Suprapubic skin (tissue), 4 donors: ENCODE data around the gene NIPAL4. TPM values are rescaled to one million over a fixed set of nuclear protein-coding genes. Genes with fewer than 3 reads are reported as not detected.

Source experiments
- DNase-seq, 2 donors: peaks; one replicate each; pipeline ENCODE4 v3.0.0-alpha.2; 2019; ENCODE audit warnings: low spot score in 2 of 2
- H3K27ac ChIP-seq: fragments of 200-600 bp; sonication (generic); one replicate; pipeline ENCODE4 v1.5.1; 2019
- H3K27me3 ChIP-seq: fragments of 200-600 bp; sonication (generic); one replicate; pipeline ENCODE4 v1.5.1; 2019
- H3K36me3 ChIP-seq: fragments of 200-600 bp; sonication (generic); one replicate; pipeline ENCODE4 v1.5.1; 2019
- H3K4me1 ChIP-seq: fragments of 200-600 bp; sonication (generic); one replicate; pipeline ENCODE4 v1.5.1; 2019
- H3K4me3 ChIP-seq: fragments of 200-600 bp; sonication (generic); one replicate; pipeline ENCODE4 v1.5.1; 2019; ENCODE audit warnings: mild to moderate bottlenecking
- H3K9me3 ChIP-seq: fragments of 200-600 bp; sonication (generic); one replicate; pipeline ENCODE4 v1.5.1; 2019
- CTCF ChIP-seq, 2 donors: fragments of 200-600 bp in 1 of 2; fragments of 450-650 bp in 1 of 2; sonication (generic) in 1 of 2; IDR thresholded peaks; one replicate each; pipeline ENCODE4 v1.5.1; 2016 to 2019; ENCODE audit warnings: antibody characterized with exemption in 2 of 2, mild to moderate bottlenecking in 1 of 2, moderate library complexity in 1 of 2
- EP300 ChIP-seq: sonication (generic); formaldehyde crosslinking; IDR thresholded peaks from one replicate; pipeline ENCODE4 v1.6.1; 2017; ENCODE audit warnings: antibody characterized with exemption
- POLR2A ChIP-seq, 2 donors: fragments of 450-650 bp; IDR thresholded peaks; one replicate each; pipeline ENCODE4 v1.6.1; 2017; ENCODE audit warnings: antibody characterized with exemption in 2 of 2, mild to moderate bottlenecking in 2 of 2, moderate library complexity in 2 of 2
- POLR2AphosphoS5 ChIP-seq, 3 donors: sonication (generic); formaldehyde crosslinking; IDR thresholded peaks; one replicate each; pipeline ENCODE4 v1.6.1; 2017; ENCODE audit warnings: antibody characterized with exemption in 3 of 3
- WGBS: methylation state at CpG from one replicate; pipeline ENCODE4 v1.1.5; 2018; 5-methylcytosine and 5-hydroxymethylcytosine counted together
- total RNA-seq, 4 donors: library from RNA; depleted of rRNA; stranded (reverse); fragments of >200 nt; gene quantifications; one replicate each; pipeline ENCODE4 v1.1.0, GENCODE V29; 2016

NIPAL4 gene
- total RNA-seq, 4 donors from 2014 or later = 45.8 to 111 (median 86.6) TPM

DNA sequence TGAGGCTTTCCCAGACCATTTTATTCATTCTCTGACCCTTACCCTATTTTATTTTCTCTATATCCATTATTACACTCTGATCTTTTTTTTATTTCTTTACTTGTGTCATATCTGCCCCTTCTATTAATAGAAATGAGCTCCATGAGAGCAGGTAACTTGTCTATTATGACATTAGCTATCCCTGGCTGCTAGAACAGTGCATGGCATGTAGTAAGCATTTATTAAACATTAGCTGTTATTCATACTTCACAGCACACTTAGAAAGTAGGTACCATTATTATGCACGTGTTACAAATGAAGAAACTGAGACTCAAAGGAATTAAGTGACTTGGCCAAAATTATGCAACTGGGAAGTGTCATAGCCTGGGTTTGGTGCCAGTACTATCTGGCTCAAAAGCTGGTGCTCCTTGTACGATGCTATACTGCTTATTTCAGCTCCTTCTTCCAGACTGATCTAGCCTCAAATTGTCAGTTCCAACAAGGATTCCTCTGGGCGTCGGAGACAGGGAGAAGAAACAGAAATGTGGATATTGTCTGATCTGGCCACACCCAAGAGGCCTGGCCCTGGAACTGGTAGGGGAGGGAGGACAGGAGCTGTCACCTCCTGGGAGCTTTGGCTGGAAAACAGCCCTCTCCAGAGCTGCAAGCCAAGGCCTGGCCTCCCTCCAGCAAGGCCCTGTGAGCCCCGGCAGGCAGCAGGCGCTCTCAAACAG is 10.8 kb upstream of the NIPAL4 start:
- TF ChIP-seq CTCF (IDR thresholded peaks at IDR 0.05) (no peak), POLR2A (IDR thresholded peaks at IDR 0.05) (no peak), POLR2AphosphoS5 (IDR thresholded peaks at IDR 0.05) (no peak), EP300 (no peak)
- Histone ChIP-seq H3K27me3 (no peaks in the 10 kb centered on the region), H3K4me3 (no peak overlapping the region), H3K36me3 (no peaks in the 10 kb centered on the region), H3K27ac (peak overlapping the region; percentile 35), H3K4me1 (peaks cover 37% of the 10 kb centered on the region), H3K9me3 (no peaks in the 10 kb centered on the region)
- 21% methylated on average over 6 of the region's 6 CpGs for WGBS
- DNase-seq = no peak

DNA sequence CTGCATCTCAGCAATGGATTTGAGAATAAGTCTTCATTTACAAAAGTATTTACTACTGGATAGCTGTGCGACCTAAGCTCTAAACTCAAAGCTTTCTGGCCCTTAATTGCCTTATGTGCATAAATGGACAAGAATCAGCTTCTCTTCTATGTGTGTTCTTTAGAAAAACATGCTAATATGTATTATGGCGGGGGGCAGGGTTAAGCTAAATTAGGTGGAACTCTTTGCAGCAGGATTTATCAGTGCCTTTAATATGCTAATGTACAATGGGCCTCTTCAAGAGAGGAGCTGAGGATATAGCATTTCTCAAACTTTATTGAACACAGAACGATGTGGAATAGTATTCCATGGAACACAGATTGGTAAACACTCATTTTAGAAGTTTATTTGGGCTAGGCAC is 10.0 kb upstream of the NIPAL4 start:
- TF ChIP-seq CTCF (IDR thresholded peaks at IDR 0.05) (no peak), EP300 (no peak), POLR2AphosphoS5 (IDR thresholded peaks at IDR 0.05) (no peak), POLR2A (IDR thresholded peaks at IDR 0.05) (no peak)
- H3K27ac ChIP-seq = no peak overlapping the region
- DNase-seq = no peak
- no peak overlapping the region for H3K4me3 ChIP-seq
- no peaks in the 10 kb centered on the region for H3K36me3 ChIP-seq
- peaks cover 34% of the 10 kb centered on the region for H3K4me1 ChIP-seq
- no peaks in the 10 kb centered on the region for H3K9me3 ChIP-seq
- WGBS = 98% methylated on average over 3 of the region's 3 CpGs
- no peaks in the 10 kb centered on the region for H3K27me3 ChIP-seq

GRCh38 chr5:157451806-157452205 is 8.2 kb upstream of the NIPAL4 start:
- H3K36me3 ChIP-seq = no peaks in the 10 kb centered on the region
- no peak for TF ChIP-seq CTCF (IDR thresholded peaks at IDR 0.05)
- TF ChIP-seq POLR2A (IDR thresholded peaks at IDR 0.05) = no peak
- TF ChIP-seq POLR2AphosphoS5 (IDR thresholded peaks at IDR 0.05) = no peak
- TF ChIP-seq EP300 = no peak
- no peaks in the 10 kb centered on the region for H3K27me3 ChIP-seq
- no peak overlapping the region for H3K4me3 ChIP-seq
- H3K4me1 ChIP-seq = peaks cover 30% of the 10 kb centered on the region
- H3K9me3 ChIP-seq = no peaks in the 10 kb centered on the region
- H3K27ac ChIP-seq = no peak overlapping the region
- WGBS = 70% methylated on average over 3 of the region's 3 CpGs
- DNase-seq = no peak

DNA sequence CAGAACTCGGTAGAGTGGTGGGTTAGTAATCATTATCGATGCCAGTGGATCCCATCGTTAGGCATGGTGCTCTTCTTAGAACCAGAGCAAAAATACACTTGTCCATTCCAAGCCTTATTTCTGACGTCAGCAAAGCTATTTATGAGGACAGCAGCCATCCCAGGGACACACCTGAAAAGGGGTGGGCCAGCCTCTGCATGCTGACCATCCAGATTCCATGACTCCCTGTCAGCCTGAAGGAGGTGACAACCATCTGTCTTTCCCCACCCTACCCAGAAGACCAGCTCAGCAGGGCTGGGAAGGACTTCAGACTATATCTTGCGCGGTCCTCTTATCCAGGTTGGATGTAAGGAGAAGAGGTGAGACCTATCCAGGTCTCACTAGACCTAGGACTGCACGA is 5.7 kb upstream of the NIPAL4 start:
- Histone ChIP-seq H3K27ac (no peak overlapping the region), H3K9me3 (no peaks in the 10 kb centered on the region), H3K4me3 (no peak overlapping the region), H3K27me3 (no peaks in the 10 kb centered on the region), H3K4me1 (peaks cover 9% of the 10 kb centered on the region), H3K36me3 (no peaks in the 10 kb centered on the region)
- no peak for DNase-seq
- 93% methylated on average over 7 of the region's 7 CpGs for WGBS
- TF ChIP-seq CTCF (IDR thresholded peaks at IDR 0.05) (no peak), EP300 (no peak)

DNA sequence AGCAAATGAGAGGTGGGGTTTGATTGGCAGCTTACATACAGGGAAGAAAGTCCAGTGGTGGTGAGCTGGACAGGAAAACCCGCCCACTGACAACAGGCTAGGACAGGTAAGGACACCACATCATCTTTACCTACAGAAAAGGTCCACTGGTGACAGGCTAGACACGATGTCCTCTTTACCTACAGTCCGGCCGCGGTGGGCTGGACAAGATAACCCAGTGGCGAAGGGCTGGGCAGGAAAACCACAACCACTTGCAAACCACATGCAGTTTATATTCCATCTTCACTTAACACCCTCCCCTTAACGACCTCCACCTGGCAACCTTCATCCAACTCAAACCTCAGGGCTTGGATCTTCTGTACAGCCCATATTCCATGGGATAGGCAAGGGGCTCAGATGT is 5.0 kb upstream of the NIPAL4 start:
- no peak for TF ChIP-seq POLR2AphosphoS5 (IDR thresholded peaks at IDR 0.05)
- TF ChIP-seq EP300 = no peak
- no peak for TF ChIP-seq POLR2A (IDR thresholded peaks at IDR 0.05)
- no peak for TF ChIP-seq CTCF (IDR thresholded peaks at IDR 0.05)
- Histone ChIP-seq H3K4me3 (no peak overlapping the region), H3K36me3 (no peaks in the 10 kb centered on the region), H3K27me3 (peaks cover 3% of the 10 kb centered on the region), H3K9me3 (no peaks in the 10 kb centered on the region), H3K27ac (no peak overlapping the region), H3K4me1 (peaks cover 8% of the 10 kb centered on the region)
- DNase-seq = no peak
- WGBS = 68% methylated on average over 7 of the region's 7 CpGs
